Measurements from ENCODE around the gene LMLN.

Gene LMLN

GRCh38 chr3:197936819-197937384 is 23.1 kb upstream of the LMLN start:
- no peak for TF ChIP-seq MAX (IDR thresholded peaks at IDR 0.05; ENCODE audit: low read depth, low read length)
- no peak for TF ChIP-seq MYC (IDR thresholded peaks at IDR 0.05; ENCODE audit: low read depth, low read length)
- TF ChIP-seq POLR2A (IDR thresholded peaks at IDR 0.05; ENCODE audit: extremely low read depth, insufficient read length): no peak
- no peak for TF ChIP-seq CTCF (IDR thresholded peaks at IDR 0.05; ENCODE audit: low read depth, low read length)
- DNase-seq (ENCODE audit: low read depth): no peak

GRCh38 chr3:197940745-197941384 is 19.2 kb upstream of the LMLN start:
- TF ChIP-seq POLR2A (IDR thresholded peaks at IDR 0.05; ENCODE audit: extremely low read depth, insufficient read length): no peak
- TF ChIP-seq MAX (IDR thresholded peaks at IDR 0.05; ENCODE audit: low read depth, low read length): no peak
- TF ChIP-seq MYC (IDR thresholded peaks at IDR 0.05; ENCODE audit: low read depth, low read length): no peak
- no peak for TF ChIP-seq CTCF (IDR thresholded peaks at IDR 0.05; ENCODE audit: low read depth, low read length)
- no peak for DNase-seq (ENCODE audit: low read depth)
- no peak overlapping the region for H3K4me3 ChIP-seq (ENCODE audit: low read depth, low read length)

More at GRCh38 chr3:197936819-197937384, 23.1 kb upstream of the LMLN start:
- H3K4me3 ChIP-seq (ENCODE audit: low read depth, low read length): no peak overlapping the region

- no peak overlapping the region for H3K4me3 ChIP-seq (ENCODE audit: low read depth, low read length)
- TF ChIP-seq CTCF (IDR thresholded peaks at IDR 0.05; ENCODE audit: low read depth, low read length): peak; percentile 61
- TF ChIP-seq MYC (IDR thresholded peaks at IDR 0.05; ENCODE audit: low read depth, low read length): no peak
- no peak for TF ChIP-seq MAX (IDR thresholded peaks at IDR 0.05; ENCODE audit: low read depth, low read length)
- no peak for TF ChIP-seq POLR2A (IDR thresholded peaks at IDR 0.05; ENCODE audit: extremely low read depth, insufficient read length)
- DNase-seq (ENCODE audit: low read depth): peak; percentile 59
Measured at GRCh38 chr3:197942956-197943556, 17.0 kb upstream of the LMLN start.

GRCh38 chr3:197949191-197949777 is 10.7 kb upstream of the LMLN start:
- TF ChIP-seq CTCF (IDR thresholded peaks at IDR 0.05; ENCODE audit: low read depth, low read length) (no peak), POLR2A (IDR thresholded peaks at IDR 0.05; ENCODE audit: extremely low read depth, insufficient read length) (no peak), MAX (IDR thresholded peaks at IDR 0.05; ENCODE audit: low read depth, low read length) (no peak)
- peak overlapping the region; percentile 100 for H3K4me3 ChIP-seq (ENCODE audit: low read depth, low read length)
- DNase-seq (ENCODE audit: low read depth): no peak

GRCh38 chr3:197949778-197950676 is 10.0 kb upstream of the LMLN start, which contains the start of gene RPL35A:
TSS of gene RPL35A (plus strand) at chr3:197950190. CDS start at chr3:197950968, 778 bp downstream.
- peak; percentile 91 for DNase-seq (ENCODE audit: low read depth)
- H3K4me3 ChIP-seq (ENCODE audit: low read depth, low read length): peak within 1 kb of the TSS; percentile 100
- TF ChIP-seq CTCF (IDR thresholded peaks at IDR 0.05; ENCODE audit: low read depth, low read length) (no peak), MYC (IDR thresholded peaks at IDR 0.05; ENCODE audit: low read depth, low read length) (peak; percentile 96), MAX (IDR thresholded peaks at IDR 0.05; ENCODE audit: low read depth, low read length) (peak; percentile 81), POLR2A (IDR thresholded peaks at IDR 0.05; ENCODE audit: extremely low read depth, insufficient read length) (peak; percentile 96)

Data from NB4 (cell line).